Ammon's horn (tissue), 1 donor: ENCODE measurements around the gene SUV39H2.
"Not testable (repeated sequence)": the region's sequence is repeated elsewhere in the genome, so short reads cannot be mapped to it uniquely, and the experiment has no call there.

Experiments
- DNase-seq: peaks from one replicate; pipeline ENCODE4 v3.0.0-alpha.2; 2016; ENCODE audit warnings: low spot score

The SUV39H2 gene

GRCh38 chr10:14875941-14876340 is 2.7 kb upstream of the SUV39H2 start:
- DNase-seq, result no peak

- DNase-seq, result no peak
Observed at GRCh38 chr10:14876764-14877163, 1.9 kb upstream of the SUV39H2 start.

GRCh38 chr10:14879124-14879927 is 660 bp downstream of the SUV39H2 start:
- DNase-seq, result peak; percentile 18

- DNase-seq, result no peak
Observed at GRCh38 chr10:14879928-14880193, 1.2 kb downstream of the SUV39H2 start.

- no peak for DNase-seq
Observed at GRCh38 chr10:14880229-14880628, 1.6 kb downstream of the SUV39H2 start.

GRCh38 chr10:14884082-14884481 is 5.4 kb downstream of the SUV39H2 start:
- DNase-seq, result no peak

GRCh38 chr10:14889318-14889717 is 10.7 kb downstream of the SUV39H2 start:
- no peak for DNase-seq

- DNase-seq, result no peak
Observed at GRCh38 chr10:14891151-14891550, 12.5 kb downstream of the SUV39H2 start.

GRCh38 chr10:14904316-14904732 is 25.7 kb downstream of the SUV39H2 start:
- no peak for DNase-seq

GRCh38 chr10:14904864-14905263 is 26.2 kb downstream of the SUV39H2 start:
- no peak for DNase-seq

- DNase-seq, result no peak
Observed at GRCh38 chr10:14905890-14906289, 27.2 kb downstream of the SUV39H2 start.

- no peak for DNase-seq
Observed at GRCh38 chr10:14906765-14907164, 28.1 kb downstream of the SUV39H2 start.

GRCh38 chr10:14907591-14907990 is 28.9 kb downstream of the SUV39H2 start:
- not testable (repeated sequence) for DNase-seq

GRCh38 chr10:14909101-14909500 is 30.4 kb downstream of the SUV39H2 start:
- no peak for DNase-seq

GRCh38 chr10:14910953-14911352 is 32.3 kb downstream of the SUV39H2 start:
- no peak for DNase-seq

- DNase-seq, result no peak
Observed at GRCh38 chr10:14911801-14912200, 33.1 kb downstream of the SUV39H2 start.

GRCh38 chr10:14916600-14916999 is 37.9 kb downstream of the SUV39H2 start:
- DNase-seq, result no peak

- no peak for DNase-seq
Observed at GRCh38 chr10:14917827-14918226, 39.2 kb downstream of the SUV39H2 start.

GRCh38 chr10:14918964-14919363 is 40.3 kb downstream of the SUV39H2 start:
- DNase-seq, result no peak

- DNase-seq, result no peak
Observed at GRCh38 chr10:14924013-14924412, 45.3 kb downstream of the SUV39H2 start.

- no peak for DNase-seq
Observed at GRCh38 chr10:14925268-14925667, 46.6 kb downstream of the SUV39H2 start.

GRCh38 chr10:14926061-14926470 is 47.4 kb downstream of the SUV39H2 start:
- DNase-seq, result no peak

- DNase-seq, result no peak
Observed at GRCh38 chr10:14926722-14927416, 48.2 kb downstream of the SUV39H2 start.

GRCh38 chr10:14930610-14931009 is 51.9 kb downstream of the SUV39H2 start:
- DNase-seq, result no peak
